ENCODE results near the gene RPS27. TPM values are rescaled to one million over a fixed set of nuclear protein-coding genes. Genes with fewer than 3 reads are reported as not detected.

RPS27 gene
- total RNA-seq, 1 donor from 2014 or later, result 3,415 TPM

DNA sequence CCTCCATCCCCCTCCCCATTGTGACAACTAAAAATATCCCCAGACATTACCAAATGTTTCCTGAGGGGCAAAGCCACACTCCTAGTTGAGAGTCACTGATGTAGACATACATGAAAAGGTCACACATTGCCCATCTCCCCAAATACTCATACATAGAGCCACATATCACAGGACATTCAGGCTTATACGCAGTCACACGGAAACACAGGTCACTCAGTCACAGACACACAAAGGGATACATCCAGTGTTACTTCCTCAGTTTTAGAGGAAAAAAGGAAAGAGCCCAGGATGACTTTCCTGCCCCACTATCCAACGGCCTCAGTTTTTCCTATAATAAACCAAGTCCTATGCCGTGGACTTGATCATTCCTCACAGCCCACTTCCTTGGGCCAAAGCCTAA, 29.1 kb upstream of the RPS27 start:
- no peak for DNase-seq (ENCODE audit: low spot score)
- Mint-ChIP-seq H3K4me1 (peaks cover 63% of the 10 kb centered on the region), H3K27ac (peak overlapping the region; percentile 2), H3K9me3 (no peaks in the 10 kb centered on the region), H3K36me3 (peaks cover 19% of the 10 kb centered on the region), H3K27me3 (ENCODE audit: insufficient read depth, low read depth) (peaks cover 10% of the 10 kb centered on the region), H3K4me3 (peak overlapping the region; percentile 88)
- TF ChIP-seq EZH2phosphoT487 (IDR thresholded peaks at IDR 0.05), result no peak
- no peak for TF ChIP-seq EZH2 (IDR thresholded peaks at IDR 0.05)
- TF ChIP-seq, protein P1, sequence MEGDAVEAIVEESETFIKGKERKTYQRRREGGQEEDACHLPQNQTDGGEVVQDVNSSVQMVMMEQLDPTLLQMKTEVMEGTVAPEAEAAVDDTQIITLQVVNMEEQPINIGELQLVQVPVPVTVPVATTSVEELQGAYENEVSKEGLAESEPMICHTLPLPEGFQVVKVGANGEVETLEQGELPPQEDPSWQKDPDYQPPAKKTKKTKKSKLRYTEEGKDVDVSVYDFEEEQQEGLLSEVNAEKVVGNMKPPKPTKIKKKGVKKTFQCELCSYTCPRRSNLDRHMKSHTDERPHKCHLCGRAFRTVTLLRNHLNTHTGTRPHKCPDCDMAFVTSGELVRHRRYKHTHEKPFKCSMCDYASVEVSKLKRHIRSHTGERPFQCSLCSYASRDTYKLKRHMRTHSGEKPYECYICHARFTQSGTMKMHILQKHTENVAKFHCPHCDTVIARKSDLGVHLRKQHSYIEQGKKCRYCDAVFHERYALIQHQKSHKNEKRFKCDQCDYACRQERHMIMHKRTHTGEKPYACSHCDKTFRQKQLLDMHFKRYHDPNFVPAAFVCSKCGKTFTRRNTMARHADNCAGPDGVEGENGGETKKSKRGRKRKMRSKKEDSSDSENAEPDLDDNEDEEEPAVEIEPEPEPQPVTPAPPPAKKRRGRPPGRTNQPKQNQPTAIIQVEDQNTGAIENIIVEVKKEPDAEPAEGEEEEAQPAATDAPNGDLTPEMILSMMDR (IDR thresholded peaks at IDR 0.05), result no peak
- Histone ChIP-seq H3K27ac (no peak overlapping the region), H3K9me3 (ENCODE audit: low read depth) (no peaks in the 10 kb centered on the region), H3K36me3 (no peaks in the 10 kb centered on the region), H4K20me1 (ENCODE audit: low read depth) (peaks cover 22% of the 10 kb centered on the region), H3F3A (ENCODE audit: low read depth) (peaks cover 51% of the 10 kb centered on the region), H3K4me3 (peak overlapping the region; percentile 63), H3K27me3 (no peaks in the 10 kb centered on the region), H3K4me1 (peaks cover 32% of the 10 kb centered on the region), H3K79me2 (ENCODE audit: low read depth) (peaks cover 73% of the 10 kb centered on the region), H2AFZ (replicated peaks) (no peak overlapping the region), H3K4me2 (peak overlapping the region; percentile 91), H3K9ac (peak overlapping the region; percentile 71)

DNA sequence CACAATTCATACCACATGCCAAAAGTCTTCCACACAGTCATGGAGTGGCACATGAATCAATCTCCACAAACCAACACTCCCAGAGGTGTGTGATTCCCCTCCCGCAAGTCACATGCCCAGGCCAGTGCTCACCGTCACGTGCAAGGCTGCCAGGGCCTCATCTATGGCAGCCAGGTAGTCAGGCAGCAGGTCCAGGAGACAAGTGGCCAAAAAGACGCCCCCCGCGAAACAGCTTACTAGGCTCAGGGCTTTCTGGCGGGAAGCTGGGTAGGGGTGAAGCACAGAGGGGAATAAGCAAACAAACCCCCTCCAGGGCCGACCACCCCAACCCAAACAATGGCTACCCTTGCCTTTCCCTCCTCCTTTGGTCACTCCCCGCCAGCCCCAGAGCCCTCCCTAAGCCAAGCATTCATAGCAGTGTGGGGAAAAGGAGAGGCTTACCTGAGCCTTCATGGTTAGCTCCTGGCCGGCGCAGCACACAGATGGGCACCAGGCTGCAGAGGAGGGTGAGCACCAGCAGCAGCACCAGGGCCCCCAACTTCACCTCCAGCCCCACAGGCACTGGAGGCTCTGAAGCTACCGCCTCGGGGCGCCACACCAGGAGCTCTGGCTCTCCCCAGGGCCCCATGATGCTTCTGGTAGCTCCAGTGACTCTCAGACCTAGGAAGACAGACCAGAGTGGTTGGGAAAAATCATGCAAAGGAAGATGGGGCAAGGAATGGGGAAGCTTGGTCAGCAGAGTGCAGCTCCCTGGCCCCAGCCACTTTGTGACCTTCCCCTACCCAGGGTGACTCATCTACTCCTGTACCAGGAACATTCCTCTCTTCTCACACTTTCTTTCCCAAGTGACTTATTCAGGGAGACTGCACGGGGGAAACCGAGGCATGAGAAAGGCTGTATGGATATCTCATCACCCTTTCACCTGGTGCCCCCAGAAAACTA, 28.2 kb upstream of the RPS27 start:
- Mint-ChIP-seq H3K27me3 (ENCODE audit: insufficient read depth, low read depth) (peaks cover 9% of the 10 kb centered on the region), H3K27ac (peak overlapping the region; percentile 97), H3K9me3 (no peaks in the 10 kb centered on the region), H3K36me3 (peaks cover 19% of the 10 kb centered on the region), H3K4me3 (peak overlapping the region; percentile 88), H3K4me1 (peaks cover 59% of the 10 kb centered on the region)
- Histone ChIP-seq H3K9me3 (ENCODE audit: low read depth) (no peaks in the 10 kb centered on the region), H3K4me1 (peaks cover 29% of the 10 kb centered on the region), H4K20me1 (ENCODE audit: low read depth) (peaks cover 13% of the 10 kb centered on the region), H3K9ac (peak overlapping the region; percentile 71), H3K27me3 (no peaks in the 10 kb centered on the region), H3K4me3 (peak overlapping the region; percentile 63), H2AFZ (replicated peaks) (no peak overlapping the region), H3K36me3 (no peaks in the 10 kb centered on the region), H3K4me2 (peak overlapping the region; percentile 91), H3K27ac (no peak overlapping the region), H3K79me2 (ENCODE audit: low read depth) (peaks cover 69% of the 10 kb centered on the region), H3F3A (ENCODE audit: low read depth) (peaks cover 60% of the 10 kb centered on the region)
- TF ChIP-seq EZH2 (IDR thresholded peaks at IDR 0.05) (no peak), EZH2phosphoT487 (IDR thresholded peaks at IDR 0.05) (no peak)
- TF ChIP-seq, protein P1 (IDR thresholded peaks at IDR 0.05), result no peak
- DNase-seq (ENCODE audit: low spot score), result no peak

DNA sequence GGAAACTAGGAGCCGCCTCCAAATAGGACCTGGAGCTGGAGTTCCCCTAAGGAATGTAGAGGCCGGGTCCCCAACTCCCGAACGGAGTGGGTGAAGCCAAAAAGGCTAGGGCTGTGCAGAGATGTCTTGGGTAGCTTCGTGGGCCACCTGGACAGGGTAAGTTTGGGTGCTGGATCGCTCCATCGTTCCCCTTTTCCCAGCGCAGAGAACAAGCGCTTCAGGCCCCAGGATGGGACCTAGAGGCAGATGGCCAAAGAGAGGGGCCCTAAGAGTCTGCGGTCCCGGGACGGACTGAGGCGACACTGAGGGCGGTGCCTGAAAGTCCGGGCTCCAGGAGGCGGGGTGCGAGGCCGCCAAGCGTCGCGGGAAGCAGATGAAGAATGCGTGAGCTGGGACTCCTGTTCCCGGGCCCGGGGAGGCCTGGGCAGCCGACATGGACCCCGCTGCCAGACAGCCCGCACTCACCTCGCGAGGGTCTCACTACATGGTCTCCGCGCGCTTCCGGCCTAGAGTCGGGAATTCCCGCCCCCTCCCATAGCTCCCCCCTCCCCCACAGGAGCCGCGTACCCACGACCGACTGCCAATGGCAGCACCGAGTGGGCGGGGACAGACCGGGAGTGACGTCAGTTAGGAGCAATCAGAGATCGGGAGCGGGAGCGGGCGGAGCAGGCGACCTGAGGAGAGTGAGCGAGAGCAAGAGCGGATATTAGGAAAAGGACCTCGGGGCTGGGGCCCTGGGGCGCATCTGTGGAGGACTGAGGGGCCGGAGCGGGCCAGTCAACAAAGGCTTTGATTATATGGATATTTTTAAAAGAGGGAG, 27.3 kb upstream of the RPS27 start, which contains the start of gene SLC39A1:
Gene SLC39A1, minus strand, starts transcription at position 508 of the 820 bp plus-strand sequence. CDS start 822 bp downstream, outside the sequence.
- Histone ChIP-seq H3K27me3 (no peaks in the 10 kb centered on the region), H4K20me1 (ENCODE audit: low read depth) (peaks cover 7% of the 10 kb centered on the region), H3K27ac (peak within 1 kb of the TSS; percentile 94), H3K4me3 (peak within 1 kb of the TSS; percentile 63), H3K4me1 (peaks cover 27% of the 10 kb centered on the region), H3K79me2 (ENCODE audit: low read depth) (peaks cover 61% of the 10 kb centered on the region), H2AFZ (replicated peaks) (peak within 1 kb of the TSS; percentile 19), H3K9me3 (ENCODE audit: low read depth) (no peaks in the 10 kb centered on the region), H3K36me3 (no peaks in the 10 kb centered on the region), H3K4me2 (peak within 1 kb of the TSS; percentile 91), H3K9ac (peak within 1 kb of the TSS; percentile 71), H3F3A (ENCODE audit: low read depth) (peaks cover 58% of the 10 kb centered on the region)
- TF ChIP-seq EZH2phosphoT487 (IDR thresholded peaks at IDR 0.05) (no peak), EZH2 (IDR thresholded peaks at IDR 0.05) (no peak)
- TF ChIP-seq, protein P1 (IDR thresholded peaks at IDR 0.05), result no peak
- peaks cover 19% of the 10 kb centered on the region for H3K36me3 Mint-ChIP-seq
- H3K4me1 Mint-ChIP-seq, result peaks cover 63% of the 10 kb centered on the region
- peak; percentile 99 for DNase-seq (ENCODE audit: low spot score)
- peak within 1 kb of the TSS; percentile 88 for H3K4me3 Mint-ChIP-seq
- peaks cover 7% of the 10 kb centered on the region for H3K27me3 Mint-ChIP-seq (ENCODE audit: insufficient read depth, low read depth)
- no peaks in the 10 kb centered on the region for H3K9me3 Mint-ChIP-seq
- peak within 1 kb of the TSS; percentile 97 for H3K27ac Mint-ChIP-seq

All from neural progenitor cell (in vitro differentiated cells).